Measurements from ENCODE around the gene DMBX1. TPM values are rescaled to one million over a fixed set of nuclear protein-coding genes. Genes with fewer than 3 reads are reported as not detected.

Gene DMBX1
- total RNA-seq, 1 experiment from 2014 or later: 2.3 TPM

DNA sequence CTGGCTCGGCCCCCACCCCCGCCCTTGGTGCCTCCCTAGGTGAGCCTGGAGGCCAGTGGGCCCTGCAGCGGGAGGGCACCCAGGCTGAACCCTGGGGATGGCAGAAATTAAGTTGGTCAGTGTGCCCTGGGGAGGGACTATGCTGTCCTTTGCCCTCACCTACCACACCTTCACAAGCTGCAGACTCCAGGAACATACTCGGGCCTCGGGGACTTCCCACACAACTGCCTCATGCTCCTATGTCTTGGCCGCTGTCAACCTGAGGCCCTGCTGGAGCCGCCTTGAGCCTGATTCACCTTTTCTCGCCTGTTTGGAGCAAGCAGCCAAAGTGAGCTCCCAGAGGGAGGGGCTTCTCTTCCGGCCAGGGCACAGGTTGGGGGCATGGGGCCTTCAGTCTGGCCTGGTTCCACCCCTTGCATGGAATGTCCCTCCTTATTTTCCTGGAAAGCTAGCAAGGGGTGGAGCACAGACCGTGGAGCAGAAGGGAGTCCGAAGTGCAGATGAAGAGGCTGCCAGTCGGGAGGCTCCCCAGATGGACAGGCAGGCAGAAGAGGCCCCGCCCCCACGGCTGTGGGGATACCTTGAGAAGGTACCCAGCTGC, 37.2 kb downstream of the DMBX1 start:
- Mint-ChIP-seq H3K27me3 (ENCODE audit: low read depth) (peaks cover 100% of the 10 kb centered on the region), H3K4me1 (peaks cover 72 to 73% of the 10 kb centered on the region in 2 experiments), H3K27ac (peak overlapping the region in 1 of 3 experiments; percentile 46; a peak in 1 of 7 replicates), H3K4me3 (peak overlapping the region in 1 of 2 experiments; percentile 49; a peak in 1 of 5 replicates), H3K36me3 (ENCODE audit: insufficient read depth in 1 of 3, low read depth in 3 of 3) (no peaks in the 10 kb centered on the region), H3K9me3 (no peaks in the 10 kb centered on the region; a peak in 2 of 5 replicates)
- no peak overlapping the region for H3K56ac ChIP-seq (ENCODE audit: insufficient read length, low read depth, low read length)
- H3K14ac ChIP-seq (ENCODE audit: insufficient read depth, low read length): no peak overlapping the region
- H2BK120ac ChIP-seq (ENCODE audit: low read depth, low read length, poor library complexity, severe bottlenecking): no peak overlapping the region
- H4K8ac ChIP-seq (replicated peaks; ENCODE audit: insufficient read length, low read depth, low read length): no peak overlapping the region
- H4K20me1 ChIP-seq (ENCODE audit: control insufficient read depth, insufficient read depth, insufficient read length): no peaks in the 10 kb centered on the region
- peaks cover 14% of the 10 kb centered on the region; the same call in 1 of the 2 replicates for H3K27me3 ChIP-seq (ENCODE audit: insufficient read depth, low read length)
- H2AFZ ChIP-seq (ENCODE audit: low read length): no peak overlapping the region
- no peak overlapping the region for H3K23ac ChIP-seq (ENCODE audit: insufficient read length, low read depth, low read length)
- H3K79me1 ChIP-seq (ENCODE audit: insufficient read depth, low read depth, low read length, poor library complexity, severe bottlenecking): no peaks in the 10 kb centered on the region
- H3K23me2 ChIP-seq (ENCODE audit: insufficient read length, low read depth, low read length, poor library complexity, severe bottlenecking): no peaks in the 10 kb centered on the region
- peak; percentile 88 for DNase-seq
- H3K4me2 ChIP-seq (ENCODE audit: insufficient read depth, insufficient read length, low read length): peak overlapping the region; percentile 27
- H4K5ac ChIP-seq (ENCODE audit: insufficient read length, low read depth, low read length): no peak overlapping the region
- H2BK15ac ChIP-seq (ENCODE audit: low read depth, low read length): no peak overlapping the region
- H4K91ac ChIP-seq (ENCODE audit: insufficient read length, low read depth, low read length): no peak overlapping the region
- TF ChIP-seq, protein P1, sequence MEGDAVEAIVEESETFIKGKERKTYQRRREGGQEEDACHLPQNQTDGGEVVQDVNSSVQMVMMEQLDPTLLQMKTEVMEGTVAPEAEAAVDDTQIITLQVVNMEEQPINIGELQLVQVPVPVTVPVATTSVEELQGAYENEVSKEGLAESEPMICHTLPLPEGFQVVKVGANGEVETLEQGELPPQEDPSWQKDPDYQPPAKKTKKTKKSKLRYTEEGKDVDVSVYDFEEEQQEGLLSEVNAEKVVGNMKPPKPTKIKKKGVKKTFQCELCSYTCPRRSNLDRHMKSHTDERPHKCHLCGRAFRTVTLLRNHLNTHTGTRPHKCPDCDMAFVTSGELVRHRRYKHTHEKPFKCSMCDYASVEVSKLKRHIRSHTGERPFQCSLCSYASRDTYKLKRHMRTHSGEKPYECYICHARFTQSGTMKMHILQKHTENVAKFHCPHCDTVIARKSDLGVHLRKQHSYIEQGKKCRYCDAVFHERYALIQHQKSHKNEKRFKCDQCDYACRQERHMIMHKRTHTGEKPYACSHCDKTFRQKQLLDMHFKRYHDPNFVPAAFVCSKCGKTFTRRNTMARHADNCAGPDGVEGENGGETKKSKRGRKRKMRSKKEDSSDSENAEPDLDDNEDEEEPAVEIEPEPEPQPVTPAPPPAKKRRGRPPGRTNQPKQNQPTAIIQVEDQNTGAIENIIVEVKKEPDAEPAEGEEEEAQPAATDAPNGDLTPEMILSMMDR (conservative IDR thresholded peaks at IDR 0.05): no peak
- no peaks in the 10 kb centered on the region for H3K9me3 ChIP-seq (ENCODE audit: control insufficient read depth, low read depth, low read length)
- no peak overlapping the region for H3K9ac ChIP-seq (ENCODE audit: extremely low read depth, insufficient read length, low read length)
- no peak overlapping the region for H2BK12ac ChIP-seq (ENCODE audit: insufficient read length, low read depth, low read length)
- H3K4ac ChIP-seq (ENCODE audit: low read depth, low read length): no peak overlapping the region
- no peak overlapping the region for H2BK20ac ChIP-seq (ENCODE audit: low read depth, low read length, poor library complexity, severe bottlenecking)
- no peaks in the 10 kb centered on the region for H3K79me2 ChIP-seq (ENCODE audit: insufficient read depth, low read length)
- H3K27ac ChIP-seq (ENCODE audit: insufficient read length, low read depth, low read length): no peak overlapping the region
- H3K18ac ChIP-seq (ENCODE audit: insufficient read length, low read depth, low read length): no peak overlapping the region
- peaks cover 6% of the 10 kb centered on the region; the same call in 1 of the 2 replicates for H3K4me1 ChIP-seq (ENCODE audit: insufficient read depth, low read length)
- no peak overlapping the region for H2AK5ac ChIP-seq (ENCODE audit: insufficient read length, low read length)
- H2BK5ac ChIP-seq (ENCODE audit: insufficient read length, low read length): no peak overlapping the region
- WGBS (ENCODE audit: extremely low coverage, insufficient read length, low lambda C conversion rate): no CpG with 5 or more reads among the region's 14 CpGs
- no peak overlapping the region for H3T11ph ChIP-seq (ENCODE audit: low read length)
